CD4-positive, alpha-beta T cell (primary cell): ENCODE data around the gene RFX8. TPM values are rescaled to one million over a fixed set of nuclear protein-coding genes. Genes with fewer than 3 reads are reported as not detected.

Experiments used
- ATAC-seq: fragments of 200-7000 bp; cut with Tn5 transposase; one replicate; pipeline ENCODE4 v1.10.0; 2022; ENCODE audit warnings: mild to moderate bottlenecking; ENCODE audit not compliant: poor library complexity
- CTCF ChIA-PET: fragments of 350-600 bp; sonication (Branson Sonifier 250); formaldehyde crosslinking; loops from one replicate; lab custom pipeline; 2021; ENCODE audit warnings: antibody characterized with exemption, inconsistent platforms; lab: Charles Lee
- POLR2A ChIA-PET: fragments of 350-600 bp; sonication (Branson Sonifier 250); formaldehyde crosslinking; loops from one replicate; lab custom pipeline; 2021; ENCODE audit warnings: antibody characterized with exemption, inconsistent platforms; lab: Charles Lee
- DNase-seq, 14 experiments: peaks; one replicate each; pipeline ENCODE4 v3.0.0-alpha.2; 2013 to 2020; ENCODE audit warnings: mixed read lengths in 2 of 14
- H3K27ac ChIP-seq, 2 donors: one replicate each; pipeline versions ENCODE4 v1.5.1 to v1.7.0; 2013; ENCODE audit warnings: low read length in 2 of 2, low read depth in 1 of 2, mild to moderate bottlenecking in 1 of 2
- H3K27me3 ChIP-seq, 2 experiments: 1 replicate in 1 of 2; 2 replicates in 1 of 2; pipeline versions ENCODE4 v1.6.1 to v1.7.0; 2013; ENCODE audit warnings: low read length in 2 of 2, control low read depth in 1 of 2, mild to moderate bottlenecking in 1 of 2, moderate library complexity in 1 of 2; ENCODE audit not compliant: insufficient read depth in 2 of 2, control insufficient read depth in 1 of 2
- H3K36me3 ChIP-seq: one replicate; pipeline ENCODE4 v1.6.1; 2013; ENCODE audit warnings: low read length, control low read depth; ENCODE audit not compliant: insufficient read depth
- H3K4me1 ChIP-seq: one replicate; pipeline ENCODE4 v1.6.1; 2013; ENCODE audit warnings: low read length, control low read depth; ENCODE audit not compliant: insufficient read depth
- H3K4me3 ChIP-seq: one replicate; pipeline ENCODE4 v1.5.1; 2013; ENCODE audit warnings: mild to moderate bottlenecking, low read length, moderate library complexity
- H3K9me3 ChIP-seq, 2 experiments: 1 replicate in 1 of 2; 2 replicates in 1 of 2; pipeline versions ENCODE4 v1.6.1 to v1.7.0; 2013; ENCODE audit warnings: low read length in 2 of 2, mild to moderate bottlenecking in 2 of 2, control low read depth in 1 of 2, moderate library complexity in 1 of 2; ENCODE audit not compliant: control insufficient read depth in 1 of 2, insufficient read depth in 1 of 2
- H3K27ac Mint-ChIP-seq: one replicate; pipeline ENCODE4 v1.8.0; 2020; ENCODE audit warnings: mixed read lengths
- H3K27me3 Mint-ChIP-seq: one replicate; pipeline ENCODE4 v1.8.0; 2021; ENCODE audit warnings: mixed read lengths
- H3K36me3 Mint-ChIP-seq: one replicate; pipeline ENCODE4 v1.8.0; 2021; ENCODE audit warnings: low read depth, mixed read lengths
- H3K4me1 Mint-ChIP-seq: one replicate; pipeline ENCODE4 v1.8.0; 2021; ENCODE audit warnings: low read depth, mixed read lengths
- H3K4me3 Mint-ChIP-seq: one replicate; pipeline ENCODE4 v1.8.0; 2020; ENCODE audit warnings: mild to moderate bottlenecking, mixed read lengths
- H3K9me3 Mint-ChIP-seq: one replicate; pipeline ENCODE4 v1.8.0; 2020; ENCODE audit warnings: mixed read lengths
- intact Hi-C, 2 experiments: fragments of 100-400 bp; cut with DNase I in 1 of 2; cut with micrococcal nuclease in 1 of 2; formaldehyde crosslinking; loops; one replicate each; pipeline versions ENCODE4 v1.15.1 to v1.9.0; 2023 to 2025; cut with DNase I, micrococcal nuclease
- total RNA-seq, 174 experiments: library from RNA in 2 of 174; stranded (reverse) in 2 of 174; gene quantifications; one replicate each; pipeline ENCODE4 v1.2.3 and lab custom pipeline; 2021 to 2026
- TF ChIP-seq, protein P1 (sequence below): fragments of 200-600 bp; IDR thresholded peaks from one replicate; pipeline ENCODE4 v1.8.0; 2022; ENCODE audit warnings: antibody characterized with exemption, mild to moderate bottlenecking

The RFX8 gene
- total RNA-seq, 2 experiments from 2014 or later = 0.67 to 1.1 TPM

- Histone ChIP-seq H3K27me3 (no peaks in the 10 kb centered on the region), H3K27ac (no peak overlapping the region), H3K9me3 (no peaks in the 10 kb centered on the region), H3K36me3 (no peaks in the 10 kb centered on the region), H3K4me1 (peaks cover 7% of the 10 kb centered on the region), H3K4me3 (no peak overlapping the region)
- TF ChIP-seq, protein P1, sequence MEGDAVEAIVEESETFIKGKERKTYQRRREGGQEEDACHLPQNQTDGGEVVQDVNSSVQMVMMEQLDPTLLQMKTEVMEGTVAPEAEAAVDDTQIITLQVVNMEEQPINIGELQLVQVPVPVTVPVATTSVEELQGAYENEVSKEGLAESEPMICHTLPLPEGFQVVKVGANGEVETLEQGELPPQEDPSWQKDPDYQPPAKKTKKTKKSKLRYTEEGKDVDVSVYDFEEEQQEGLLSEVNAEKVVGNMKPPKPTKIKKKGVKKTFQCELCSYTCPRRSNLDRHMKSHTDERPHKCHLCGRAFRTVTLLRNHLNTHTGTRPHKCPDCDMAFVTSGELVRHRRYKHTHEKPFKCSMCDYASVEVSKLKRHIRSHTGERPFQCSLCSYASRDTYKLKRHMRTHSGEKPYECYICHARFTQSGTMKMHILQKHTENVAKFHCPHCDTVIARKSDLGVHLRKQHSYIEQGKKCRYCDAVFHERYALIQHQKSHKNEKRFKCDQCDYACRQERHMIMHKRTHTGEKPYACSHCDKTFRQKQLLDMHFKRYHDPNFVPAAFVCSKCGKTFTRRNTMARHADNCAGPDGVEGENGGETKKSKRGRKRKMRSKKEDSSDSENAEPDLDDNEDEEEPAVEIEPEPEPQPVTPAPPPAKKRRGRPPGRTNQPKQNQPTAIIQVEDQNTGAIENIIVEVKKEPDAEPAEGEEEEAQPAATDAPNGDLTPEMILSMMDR = no peak
- no peak overlapping the region for H3K27ac Mint-ChIP-seq
- no peaks in the 10 kb centered on the region for H3K36me3 Mint-ChIP-seq
- intact Hi-C loops = no loop called here
- H3K4me3 Mint-ChIP-seq = no peak overlapping the region
- peaks cover 11% of the 10 kb centered on the region for H3K4me1 Mint-ChIP-seq
- DNase-seq (peak in 3 of 14 experiments; percentile 43 to 50 (median 46)), ATAC-seq (peak; percentile 73)
- H3K27me3 Mint-ChIP-seq = no peaks in the 10 kb centered on the region
- H3K9me3 Mint-ChIP-seq = no peaks in the 10 kb centered on the region
- CTCF ChIA-PET = interaction anchor here (0.5 to 2.1 kb wide), 5 partner anchors 10 to 219 kb away, joined by 3 to 7 read pairs (median 3); partner anchors contain the start of gene CREG2
- POLR2A ChIA-PET = interaction anchor here (0.6 to 3.9 kb wide), 5 partner anchors 11 to 379 kb away, joined by 3 to 16 read pairs (median 4); partner anchors contain the start of gene RNF149
These were observed 124.8 kb downstream of the RFX8 start for GRCh38 chr2:101349893-101350662.

DNA sequence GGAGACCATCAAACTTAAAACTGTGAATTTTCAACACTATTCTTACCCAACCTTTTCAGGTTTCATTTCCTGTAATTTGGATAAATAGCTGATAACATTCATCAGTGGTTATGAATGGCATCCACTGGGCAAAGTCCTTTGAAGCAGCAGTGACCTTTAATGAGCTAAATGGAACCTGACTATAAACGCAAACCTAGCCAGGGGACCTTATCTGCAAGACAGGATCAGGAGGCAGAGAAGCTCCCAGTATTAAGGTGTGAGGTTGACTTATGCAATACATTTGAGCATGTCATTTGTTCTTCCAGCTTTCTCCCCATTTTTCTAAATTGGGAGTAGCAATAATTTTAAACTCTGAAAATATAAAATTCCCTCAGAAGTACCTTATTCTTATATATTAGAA lies 126.0 kb downstream of the RFX8 start:
- Mint-ChIP-seq H3K4me1 (peaks cover 11% of the 10 kb centered on the region), H3K27me3 (no peaks in the 10 kb centered on the region), H3K4me3 (no peak overlapping the region), H3K27ac (no peak overlapping the region), H3K9me3 (no peaks in the 10 kb centered on the region), H3K36me3 (no peaks in the 10 kb centered on the region)
- POLR2A ChIA-PET = interaction anchor here (0.5 to 3.9 kb wide), 4 partner anchors 12 to 77 kb away, joined by 3 to 16 read pairs (median 6); partner anchors contain the start of gene RNF149
- Histone ChIP-seq H3K4me1 (peaks cover 7% of the 10 kb centered on the region), H3K27me3 (no peaks in the 10 kb centered on the region), H3K36me3 (no peaks in the 10 kb centered on the region), H3K4me3 (no peak overlapping the region), H3K9me3 (no peaks in the 10 kb centered on the region), H3K27ac (no peak overlapping the region)
- intact Hi-C loops = no loop called here
- no peak for ATAC-seq
- CTCF ChIA-PET = interaction anchor here (2.1 kb wide), 1 partner anchor 13 kb away, joined by 6 read pairs; no protein-coding TSS in a partner anchor
- TF ChIP-seq, protein P1 = no peak
- no peak for DNase-seq

Other genes with a start within 250 kb of the RFX8 start
- 10 to 100 TPM; 39.4 to 46.8 TPM for gene CNOT11, start 222.2 kb downstream of the RFX8 start, total RNA-seq
- 100 to 1,000 TPM; 139 to 150 TPM for gene RNF149, start 166.4 kb downstream of the RFX8 start, total RNA-seq
- under 1 TPM in 1 of 2 experiments, not detected in 1; 0.03 TPM for gene CREG2, start 87.6 kb downstream of the RFX8 start, total RNA-seq
- gene MAP4K4, start 222.6 kb upstream of the RFX8 start, total RNA-seq = 10 to 100 TPM; 92.8 to 94.0 TPM